Measurements from ENCODE around the gene ITGBL1. TPM values are rescaled to one million over a fixed set of nuclear protein-coding genes. Genes with fewer than 3 reads are reported as not detected.

ITGBL1 gene
- total and polyA plus RNA-seq, 2 donors (not counting 3 experiments of a cell fraction or from before 2014, with no cell fraction given), result 4.6 to 8.8 TPM

GRCh38 chr13:101718496-101718895 lies 266.0 kb downstream of the ITGBL1 start:
- DNase-seq (ENCODE audit: low read depth, low spot score) (no peak), FAIRE-seq (no peak)
- Histone ChIP-seq H3K27ac (ENCODE audit: insufficient read depth, low read depth, low read length) (no peak overlapping the region), H2AFZ (ENCODE audit: low read depth, low read length) (no peak overlapping the region), H3K4me3 (replicated peaks in 1 of 3; ENCODE audit: insufficient read depth in 1 of 3, low read depth in 1 of 3, low read length in 3 of 3) (no peak overlapping the region), H3K9me1 (replicated peaks; ENCODE audit: control insufficient read depth, extremely low read depth, insufficient read depth, low read length) (no peaks in the 10 kb centered on the region), H4K20me1 (replicated peaks; ENCODE audit: control insufficient read depth, extremely low read depth, insufficient read depth, low read length) (no peaks in the 10 kb centered on the region), H3K9ac (replicated peaks; ENCODE audit: extremely low read depth, insufficient read depth, low read length) (no peak overlapping the region), H3K27me3 (ENCODE audit: control insufficient read depth in 2 of 2, insufficient read depth in 2 of 2, low read length in 2 of 2) (no peaks in the 10 kb centered on the region), H3K4me2 (ENCODE audit: insufficient read depth, low read length) (no peak overlapping the region), H3K9me3 (replicated peaks; ENCODE audit: control insufficient read depth, insufficient read depth, low read length) (no peaks in the 10 kb centered on the region), H3K4me1 (ENCODE audit: control insufficient read depth, extremely low read depth, insufficient read depth, low read length) (no peaks in the 10 kb centered on the region), H3K79me2 (ENCODE audit: control insufficient read depth, insufficient read depth, low read length) (no peaks in the 10 kb centered on the region), H3K36me3 (ENCODE audit: control insufficient read depth in 2 of 2, extremely low read depth in 1 of 2, insufficient read depth in 2 of 2, low read length in 2 of 2) (no peaks in the 10 kb centered on the region)
- dilution Hi-C loops (cut with MboI; ENCODE audit: extremely low pct_ligation_motif_present, low sequenced_read_pairs), result no loop called here
- TF ChIP-seq POLR2A (IDR thresholded peaks at IDR 0.05; ENCODE audit: low read depth, low read length) (no peak), POLR2AphosphoS5 (IDR thresholded peaks at IDR 0.05; ENCODE audit: insufficient read depth, low read depth, low read length) (no peak), MYC (IDR thresholded peaks at IDR 0.05; ENCODE audit: low read depth, low read length) (no peak), JUN (IDR thresholded peaks at IDR 0.05; ENCODE audit: borderline replicate concordance, insufficient read depth, insufficient read length, low read depth) (no peak)
- ChIA-PET POLR2A (no interaction called here), CTCF (no interaction called here)
- no TSS peak for BruUV-seq (replicated peaks)
- intact Hi-C loops (cut with micrococcal nuclease), result no loop called here

- intact Hi-C loops (cut with micrococcal nuclease) (no loop called here), dilution Hi-C loops (cut with MboI; ENCODE audit: extremely low pct_ligation_motif_present, low sequenced_read_pairs) (no loop called here)
- Histone ChIP-seq H3K4me1 (ENCODE audit: control insufficient read depth, extremely low read depth, insufficient read depth, low read length) (no peaks in the 10 kb centered on the region), H3K27ac (ENCODE audit: insufficient read depth, low read depth, low read length) (no peak overlapping the region), H3K79me2 (ENCODE audit: control insufficient read depth, insufficient read depth, low read length) (no peaks in the 10 kb centered on the region), H3K27me3 (ENCODE audit: control insufficient read depth in 2 of 2, insufficient read depth in 2 of 2, low read length in 2 of 2) (no peaks in the 10 kb centered on the region), H3K9me3 (replicated peaks; ENCODE audit: control insufficient read depth, insufficient read depth, low read length) (no peaks in the 10 kb centered on the region), H3K9ac (replicated peaks; ENCODE audit: extremely low read depth, insufficient read depth, low read length) (no peak overlapping the region), H3K4me2 (ENCODE audit: insufficient read depth, low read length) (no peak overlapping the region), H4K20me1 (replicated peaks; ENCODE audit: control insufficient read depth, extremely low read depth, insufficient read depth, low read length) (no peaks in the 10 kb centered on the region), H3K36me3 (ENCODE audit: control insufficient read depth in 2 of 2, extremely low read depth in 1 of 2, insufficient read depth in 2 of 2, low read length in 2 of 2) (no peaks in the 10 kb centered on the region), H3K9me1 (replicated peaks; ENCODE audit: control insufficient read depth, extremely low read depth, insufficient read depth, low read length) (no peaks in the 10 kb centered on the region), H3K4me3 (replicated peaks in 1 of 3; ENCODE audit: insufficient read depth in 1 of 3, low read depth in 1 of 3, low read length in 3 of 3) (no peak overlapping the region), H2AFZ (ENCODE audit: low read depth, low read length) (no peak overlapping the region)
- DNase-seq (ENCODE audit: low read depth, low spot score) (no peak), FAIRE-seq (no peak)
- CTCF ChIA-PET, result interaction anchor here (1.4 kb wide), 1 partner anchor 105 kb away, joined by 3 read pairs; no protein-coding TSS in a partner anchor
- TF ChIP-seq MYC (IDR thresholded peaks at IDR 0.05; ENCODE audit: low read depth, low read length) (no peak), CTCF (IDR thresholded peaks at IDR 0.05; ENCODE audit: extremely low read depth in 1 of 2, insufficient read depth in 1 of 2, low read depth in 1 of 2, low read length in 2 of 2) (no peak), FOS (IDR thresholded peaks at IDR 0.05; ENCODE audit: borderline replicate concordance, insufficient read depth, low read length) (no peak)
- POLR2A ChIA-PET, result no interaction called here
- BruUV-seq (replicated peaks), result no TSS peak
Observed at GRCh38 chr13:101726681-101727080, 274.2 kb downstream of the ITGBL1 start.

Measured in endothelial cell of umbilical vein (primary cell).